ENCODE data around the gene GSTM3.

Gene GSTM3

GRCh38 chr1:109740615-109741373 is at the start of gene GSTM3:
GSTM3 (minus strand) TSS chr1:109741038; CDS start chr1:109740287, 751 bp downstream.
- no peak for DNase-seq (ENCODE audit: low read depth in 3 of 3)

- DNase-seq (ENCODE audit: low read depth in 3 of 3): no peak
Observed at GRCh38 chr1:109790329-109790728, 49.5 kb upstream of the GSTM3 start.

GRCh38 chr1:109789551-109790180 is 48.8 kb upstream of the GSTM3 start:
- DNase-seq (ENCODE audit: low read depth in 3 of 3): no peak

- no peak for DNase-seq (ENCODE audit: low read depth in 3 of 3)
Observed at GRCh38 chr1:109788695-109789521, 48.1 kb upstream of the GSTM3 start.

GRCh38 chr1:109787845-109788601 is 47.2 kb upstream of the GSTM3 start:
- DNase-seq (ENCODE audit: low read depth in 3 of 3): no peak

- no peak for DNase-seq (ENCODE audit: low read depth in 3 of 3)
Observed at GRCh38 chr1:109787211-109787844, 46.5 kb upstream of the GSTM3 start.

- no peak for DNase-seq (ENCODE audit: low read depth in 3 of 3)
Observed at GRCh38 chr1:109786531-109787021, 45.7 kb upstream of the GSTM3 start.

- DNase-seq (ENCODE audit: low read depth in 3 of 3): no peak
Observed at GRCh38 chr1:109786112-109786480, 45.3 kb upstream of the GSTM3 start.

- no peak for DNase-seq (ENCODE audit: low read depth in 3 of 3)
Observed at GRCh38 chr1:109785446-109786111, 44.7 kb upstream of the GSTM3 start.

GRCh38 chr1:109784551-109785252 is 43.9 kb upstream of the GSTM3 start:
- DNase-seq (ENCODE audit: low read depth in 3 of 3): no peak

- DNase-seq (ENCODE audit: low read depth in 3 of 3): no peak
Observed at GRCh38 chr1:109783436-109783835, 42.6 kb upstream of the GSTM3 start.

- DNase-seq (ENCODE audit: low read depth in 3 of 3): no peak
Observed at GRCh38 chr1:109782927-109783326, 42.1 kb upstream of the GSTM3 start.

- DNase-seq (ENCODE audit: low read depth in 3 of 3): no peak
Observed at GRCh38 chr1:109782514-109782913, 41.7 kb upstream of the GSTM3 start.

GRCh38 chr1:109781806-109782205 is 41.0 kb upstream of the GSTM3 start:
- DNase-seq (ENCODE audit: low read depth in 3 of 3): no peak

- DNase-seq (ENCODE audit: low read depth in 3 of 3): no peak
Observed at GRCh38 chr1:109780982-109781381, 40.1 kb upstream of the GSTM3 start.

- no peak for DNase-seq (ENCODE audit: low read depth in 3 of 3)
Observed at GRCh38 chr1:109777980-109778625, 37.3 kb upstream of the GSTM3 start.

- no peak for DNase-seq (ENCODE audit: low read depth in 3 of 3)
Observed at GRCh38 chr1:109777436-109777835, 36.6 kb upstream of the GSTM3 start.

GRCh38 chr1:109776911-109777310 is 36.1 kb upstream of the GSTM3 start:
- DNase-seq (ENCODE audit: low read depth in 3 of 3): peak; percentile 66 to 70 (median 67)

GRCh38 chr1:109776206-109776835 is 35.5 kb upstream of the GSTM3 start:
- no peak for DNase-seq (ENCODE audit: low read depth in 3 of 3)

All from stimulated activated CD4-positive, alpha-beta T cell treated with anti-CD3 and anti-CD28 coated beads, TNF-alpha, amount 100 ng/mL, for 48 hours (primary cell).